SU-DHL-6 (cell line): ENCODE data around the gene ZNF593.

ENCODE experiments used
- H2AFZ ChIP-seq: fragments of 200-600 bp; sonication (generic); 2 replicates; pipeline ENCODE4 v1.6.1; 2014; ENCODE audit warnings: low read depth, mild to moderate bottlenecking, moderate library complexity, mixed read lengths, antibody characterized with exemption, low read length; ENCODE audit not compliant: severe bottlenecking
- H3F3A ChIP-seq: fragments of 200-600 bp; shearing (Covaris generic); 2 replicates; pipeline ENCODE4 v1.6.0; 2016; ENCODE audit warnings: antibody characterized with exemption, mild to moderate bottlenecking; ENCODE audit not compliant: insufficient read depth
- H3K27ac ChIP-seq: fragments of 200-600 bp; sonication (generic); 2 replicates; pipeline ENCODE4 v1.5.1; 2016; ENCODE audit warnings: low read depth, mild to moderate bottlenecking, low read length, moderate library complexity, mixed read lengths
- H3K27me3 ChIP-seq: fragments of 200-600 bp; sonication (generic), shearing (Covaris generic); 2 replicates; pipeline ENCODE4 v1.6.0; 2014; ENCODE audit warnings: mild to moderate bottlenecking, low read length
- H3K36me3 ChIP-seq: fragments of 200-600 bp; sonication (generic); 2 replicates; pipeline ENCODE4 v1.6.1; 2014; ENCODE audit warnings: mild to moderate bottlenecking, low read length, mixed read lengths
- H3K4me2 ChIP-seq: fragments of 300-600, 200-600 bp; shearing (Covaris generic), sonication (generic); 2 replicates; pipeline ENCODE4 v1.6.0; 2014; ENCODE audit warnings: low read length, low read depth, mild to moderate bottlenecking; ENCODE audit not compliant: poor library complexity, severe bottlenecking
- H3K4me3 ChIP-seq: fragments of 200-600 bp; sonication (generic); 2 replicates; pipeline ENCODE4 v1.5.1; 2014; ENCODE audit warnings: antibody characterized with exemption, low read length, mild to moderate bottlenecking, mixed read lengths; ENCODE audit not compliant: insufficient read depth, poor library complexity, severe bottlenecking
- H3K79me2 ChIP-seq: fragments of 200-600 bp; sonication (generic); 2 replicates; pipeline ENCODE4 v1.6.1; 2014; ENCODE audit warnings: mild to moderate bottlenecking, low read length, moderate library complexity; ENCODE audit not compliant: insufficient read depth
- H3K9ac ChIP-seq: fragments of 200-600 bp; sonication (generic); 2 replicates; pipeline ENCODE4 v1.7.0; 2014; ENCODE audit warnings: mild to moderate bottlenecking, low read length
- H3K9me2 ChIP-seq: fragments of 200-600 bp; sonication (generic); replicated peaks from 2 replicates; pipeline ENCODE4 v1.6.1; 2014; ENCODE audit warnings: low read length; ENCODE audit not compliant: insufficient read depth
- H3K9me3 ChIP-seq: fragments of 200-600 bp; sonication (generic); 2 replicates; pipeline ENCODE4 v1.6.1; 2014; ENCODE audit warnings: low read length, mixed read lengths; ENCODE audit not compliant: insufficient read depth
- H4K20me1 ChIP-seq: fragments of 200-600 bp; sonication (generic); 2 replicates; pipeline ENCODE4 v1.6.1; 2014; ENCODE audit warnings: low read depth, mild to moderate bottlenecking, antibody characterized with exemption, low read length, moderate library complexity, mixed read lengths
- CTCF ChIP-seq: fragments of 200-600 bp; sonication (generic); IDR thresholded peaks from one replicate; pipeline ENCODE4 v1.5.1; 2017; ENCODE audit warnings: antibody characterized with exemption, mild to moderate bottlenecking, low read length, moderate library complexity; ENCODE audit not compliant: insufficient read depth, poor library complexity, severe bottlenecking
- EZH2phosphoT487 ChIP-seq: fragments of 200-600 bp; sonication (generic), shearing (Covaris generic); conservative IDR thresholded peaks from 2 replicates; pipeline ENCODE4 v1.6.1; 2018; ENCODE audit warnings: mild to moderate bottlenecking, antibody characterized with exemption, low read length, moderate library complexity, mixed read lengths

ZNF593 gene

GRCh38 chr1:26175346-26175745, 5.6 kb downstream of the ZNF593 start:
- H3K9me3 ChIP-seq, result no peaks in the 10 kb centered on the region
- H2AFZ ChIP-seq, result no peak overlapping the region
- peaks cover 6% of the 10 kb centered on the region for H3K79me2 ChIP-seq
- H3K27me3 ChIP-seq, result no peaks in the 10 kb centered on the region
- no peaks in the 10 kb centered on the region for H3K36me3 ChIP-seq
- no peak overlapping the region for H3K9ac ChIP-seq
- 0 out of 2 replicates have a peak, but pooled peaks cover 6% of the 10 kb centered on the region for H3F3A ChIP-seq
- H3K4me3 ChIP-seq, result no peak overlapping the region
- no peak overlapping the region for H3K4me2 ChIP-seq
- no peaks in the 10 kb centered on the region for H4K20me1 ChIP-seq
- TF ChIP-seq CTCF, result no peak
- TF ChIP-seq EZH2phosphoT487, result no peak
- H3K27ac ChIP-seq, result no peak overlapping the region
- H3K9me2 ChIP-seq, result no peaks in the 10 kb centered on the region

GRCh38 chr1:26177182-26177684, 7.5 kb downstream of the ZNF593 start, which contains the start of gene CNKSR1:
Gene CNKSR1 (plus strand): TSS chr1:26177491. CDS start chr1:26177548, 57 bp downstream.
- no peak within 1 kb of the TSS for H3K9ac ChIP-seq
- H3K4me3 ChIP-seq, result no peak within 1 kb of the TSS
- no peaks in the 10 kb centered on the region for H3K9me2 ChIP-seq
- no peak within 1 kb of the TSS for H3K27ac ChIP-seq
- TF ChIP-seq EZH2phosphoT487 (no peak), CTCF (no peak)
- H3K4me2 ChIP-seq, result no peak within 1 kb of the TSS
- H3K36me3 ChIP-seq, result no peaks in the 10 kb centered on the region
- H3K9me3 ChIP-seq, result no peaks in the 10 kb centered on the region
- no peaks in the 10 kb centered on the region for H3K79me2 ChIP-seq
- H3K27me3 ChIP-seq, result no peaks in the 10 kb centered on the region
- H2AFZ ChIP-seq, result no peak within 1 kb of the TSS
- no peaks in the 10 kb centered on the region for H4K20me1 ChIP-seq
- 0 out of 2 replicates have a peak, but pooled peaks cover 6% of the 10 kb centered on the region for H3F3A ChIP-seq

- TF ChIP-seq EZH2phosphoT487, result no peak
- H3K9me3 ChIP-seq, result no peaks in the 10 kb centered on the region
- no peaks in the 10 kb centered on the region for H3K36me3 ChIP-seq
- H3K9ac ChIP-seq, result no peak overlapping the region
- no peak overlapping the region for H3K4me2 ChIP-seq
- no peak overlapping the region for H2AFZ ChIP-seq
- no peaks in the 10 kb centered on the region for H3F3A ChIP-seq
- no peak overlapping the region for H3K4me3 ChIP-seq
- H4K20me1 ChIP-seq, result no peaks in the 10 kb centered on the region
- no peaks in the 10 kb centered on the region for H3K27me3 ChIP-seq
- H3K27ac ChIP-seq, result no peak overlapping the region
- H3K79me2 ChIP-seq, result no peaks in the 10 kb centered on the region
- H3K9me2 ChIP-seq, result no peaks in the 10 kb centered on the region
Observed at GRCh38 chr1:26180010-26180506, 10.3 kb downstream of the ZNF593 start.

- TF ChIP-seq CTCF, result no peak
Observed at GRCh38 chr1:26181586-26182382, 12.1 kb downstream of the ZNF593 start.

More at GRCh38 chr1:26181586-26182382, 12.1 kb downstream of the ZNF593 start:
- Histone ChIP-seq H3K27ac (no peak overlapping the region), H3K4me3 (no peak overlapping the region), H3K4me2 (no peak overlapping the region), H3K9me2 (no peaks in the 10 kb centered on the region), H4K20me1 (no peaks in the 10 kb centered on the region), H2AFZ (no peak overlapping the region), H3K79me2 (no peaks in the 10 kb centered on the region), H3K9ac (no peak overlapping the region), H3K9me3 (no peaks in the 10 kb centered on the region), H3F3A (no peaks in the 10 kb centered on the region), H3K27me3 (no peaks in the 10 kb centered on the region), H3K36me3 (no peaks in the 10 kb centered on the region)
